WTC11 (cell line): Measurements from ENCODE around the gene ZMAT3. TPM values are rescaled to one million over a fixed set of nuclear protein-coding genes. Genes with fewer than 3 reads are reported as not detected.
A peak's percentile ranks its signal among the peaks of the same experiment; 100 is the strongest.
"Not testable (repeated sequence)": the region's sequence is repeated elsewhere in the genome, so short reads cannot be mapped to it uniquely, and the experiment has no call there.

Source experiments
- ATAC-seq: fragments of 200-7000 bp; cut with Tn5 transposase; 2 replicates; pipeline ENCODE4 v1.10.0; 2021; ENCODE audit warnings: mild to moderate bottlenecking, moderate library complexity
- CTCF ChIA-PET: fragments of 300-600 bp; sonication (Branson Sonifier 250); formaldehyde crosslinking; loops from one replicate; lab custom pipeline; 2021; ENCODE audit warnings: antibody characterized with exemption; lab: Charles Lee
- POLR2A ChIA-PET: fragments of 350-600 bp; sonication (Branson Sonifier 250); formaldehyde crosslinking; loops from one replicate; lab custom pipeline; 2021; ENCODE audit warnings: antibody characterized with exemption; lab: Charles Lee
- DNase-seq: peaks from one replicate; pipeline ENCODE4 v3.0.0; 2021; ENCODE audit warnings: low spot score
- H3K27ac Mint-ChIP-seq: 2 replicates; pipeline ENCODE4 v1.8.0; 2021; ENCODE audit warnings: mixed read lengths
- H3K27me3 Mint-ChIP-seq: 2 replicates; pipeline ENCODE4 v1.8.0; 2021; ENCODE audit warnings: low read depth, mild to moderate bottlenecking, moderate library complexity, mixed read lengths
- H3K36me3 Mint-ChIP-seq: 2 replicates; pipeline ENCODE4 v1.8.0; 2021; ENCODE audit warnings: mixed read lengths
- H3K4me1 Mint-ChIP-seq: 2 replicates; pipeline ENCODE4 v1.8.0; 2022; ENCODE audit warnings: mixed read lengths
- H3K4me3 Mint-ChIP-seq: 2 replicates; pipeline ENCODE4 v1.8.0; 2021; ENCODE audit warnings: mild to moderate bottlenecking, moderate library complexity, mixed read lengths
- H3K9me3 Mint-ChIP-seq: 2 replicates; pipeline ENCODE4 v1.8.0; 2021; ENCODE audit warnings: mixed read lengths
- FOXJ3 ChIP-seq: sonication (generic); formaldehyde crosslinking; IDR thresholded peaks from 2 replicates; pipeline ENCODE4 v1.9.0; 2021; ENCODE audit warnings: missing genetic modification reagents, mild to moderate bottlenecking, borderline replicate concordance
- GABPB1 ChIP-seq: sonication (generic); formaldehyde crosslinking; IDR thresholded peaks from 2 replicates; pipeline ENCODE4 v1.8.1; 2023; ENCODE audit warnings: mild to moderate bottlenecking, missing genetic modification reagents
- KAT7 ChIP-seq: sonication (generic); formaldehyde crosslinking; IDR thresholded peaks from 2 replicates; pipeline ENCODE4 v1.8.1; 2023; ENCODE audit warnings: missing genetic modification reagents, mild to moderate bottlenecking, borderline replicate concordance
- MXD4 ChIP-seq: fragments of 250-450 bp; sonication (Bioruptor Pico); IDR thresholded peaks from 2 replicates; pipeline ENCODE4 v1.8.0; 2021; ENCODE audit warnings: mild to moderate bottlenecking, moderate library complexity, borderline replicate concordance
- TCF7 ChIP-seq: sonication (generic); formaldehyde crosslinking; IDR thresholded peaks from 2 replicates; pipeline ENCODE4 v1.8.0; 2022; ENCODE audit warnings: mild to moderate bottlenecking, low read depth, missing genetic modification reagents, moderate library complexity
- ZNF219 ChIP-seq: sonication (generic); formaldehyde crosslinking; IDR thresholded peaks from 2 replicates; pipeline ENCODE4 v1.8.0; 2023; ENCODE audit warnings: missing genetic modification reagents, mild to moderate bottlenecking, borderline replicate concordance
- ZNF416 ChIP-seq: fragments of 250-450 bp; sonication (Bioruptor Pico); IDR thresholded peaks from 2 replicates; pipeline ENCODE4 v1.9.0; 2021; ENCODE audit warnings: mild to moderate bottlenecking, inconsistent platforms
- total RNA-seq: library from RNA; stranded (reverse); gene quantifications from 3 replicates; pipeline ENCODE4 v1.2.3, GENCODE V29; 2021
- TF ChIP-seq, protein P1 (sequence below): sonication (generic); formaldehyde crosslinking; IDR thresholded peaks from 2 replicates; pipeline ENCODE4 v1.8.1; 2023; ENCODE audit warnings: mild to moderate bottlenecking, missing genetic modification reagents, borderline replicate concordance
- TF ChIP-seq, protein P2 (sequence below): sonication (generic); formaldehyde crosslinking; IDR thresholded peaks from 2 replicates; pipeline ENCODE4 v1.8.1; 2022; ENCODE audit warnings: mild to moderate bottlenecking, missing genetic modification reagents, moderate library complexity, borderline replicate concordance
- TF ChIP-seq, protein P3 (sequence below): sonication (generic); formaldehyde crosslinking; IDR thresholded peaks from 2 replicates; pipeline ENCODE4 v1.8.1; 2022; ENCODE audit warnings: low read depth, missing genetic modification reagents, borderline replicate concordance
- TF ChIP-seq, protein P4 (sequence below): sonication (generic); formaldehyde crosslinking; IDR thresholded peaks from 2 replicates; pipeline ENCODE4 v1.8.1; 2023; ENCODE audit warnings: mild to moderate bottlenecking, moderate library complexity, missing genetic modification reagents
- TF ChIP-seq, protein P5 (sequence below): sonication (generic); formaldehyde crosslinking; IDR thresholded peaks from 2 replicates; pipeline ENCODE4 v1.8.1; 2022; ENCODE audit warnings: low read depth, mild to moderate bottlenecking, moderate library complexity, missing genetic modification reagents, borderline replicate concordance

ZMAT3 gene
- total RNA-seq, 1 experiment from 2014 or later: 24.1 TPM

DNA sequence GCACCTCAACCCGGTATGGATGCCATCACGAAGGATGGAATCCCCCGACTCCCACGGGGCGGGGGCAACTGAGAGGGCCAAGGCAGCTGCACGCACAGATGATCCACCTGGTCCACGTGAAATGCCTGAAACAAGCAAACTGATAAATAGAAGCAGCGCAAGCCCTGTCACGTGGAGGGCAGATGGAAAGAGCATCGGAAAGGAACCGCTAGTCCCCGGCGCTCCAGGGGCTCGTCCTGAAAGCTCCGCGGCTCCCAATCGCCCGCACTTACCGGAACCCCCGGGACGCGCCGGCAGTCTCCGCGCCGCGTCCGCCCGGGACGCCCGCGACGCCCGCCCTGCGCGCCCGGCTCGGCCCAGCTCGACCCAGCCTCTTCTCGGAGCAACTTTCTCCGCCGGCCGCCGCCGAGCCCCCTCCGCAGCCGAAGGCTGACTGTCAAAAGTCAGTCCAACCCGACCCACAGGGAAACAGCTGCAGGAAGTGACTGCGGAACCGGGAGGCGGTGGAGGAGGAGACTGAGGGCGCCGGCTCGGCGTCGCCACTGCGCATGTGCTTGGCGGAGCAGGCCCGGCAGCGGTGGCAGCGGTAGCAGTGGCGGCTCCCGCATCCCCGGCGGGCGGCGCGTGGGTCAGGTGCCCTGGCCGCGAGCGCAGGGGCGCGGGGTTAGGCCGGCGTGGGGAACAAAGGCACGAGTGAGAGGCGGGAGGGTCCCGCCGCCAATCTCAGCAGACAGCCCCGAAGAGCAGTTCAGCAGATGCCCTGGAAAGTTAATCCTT, at the start of gene ZMAT3 (continued):
- TF ChIP-seq, protein P1, sequence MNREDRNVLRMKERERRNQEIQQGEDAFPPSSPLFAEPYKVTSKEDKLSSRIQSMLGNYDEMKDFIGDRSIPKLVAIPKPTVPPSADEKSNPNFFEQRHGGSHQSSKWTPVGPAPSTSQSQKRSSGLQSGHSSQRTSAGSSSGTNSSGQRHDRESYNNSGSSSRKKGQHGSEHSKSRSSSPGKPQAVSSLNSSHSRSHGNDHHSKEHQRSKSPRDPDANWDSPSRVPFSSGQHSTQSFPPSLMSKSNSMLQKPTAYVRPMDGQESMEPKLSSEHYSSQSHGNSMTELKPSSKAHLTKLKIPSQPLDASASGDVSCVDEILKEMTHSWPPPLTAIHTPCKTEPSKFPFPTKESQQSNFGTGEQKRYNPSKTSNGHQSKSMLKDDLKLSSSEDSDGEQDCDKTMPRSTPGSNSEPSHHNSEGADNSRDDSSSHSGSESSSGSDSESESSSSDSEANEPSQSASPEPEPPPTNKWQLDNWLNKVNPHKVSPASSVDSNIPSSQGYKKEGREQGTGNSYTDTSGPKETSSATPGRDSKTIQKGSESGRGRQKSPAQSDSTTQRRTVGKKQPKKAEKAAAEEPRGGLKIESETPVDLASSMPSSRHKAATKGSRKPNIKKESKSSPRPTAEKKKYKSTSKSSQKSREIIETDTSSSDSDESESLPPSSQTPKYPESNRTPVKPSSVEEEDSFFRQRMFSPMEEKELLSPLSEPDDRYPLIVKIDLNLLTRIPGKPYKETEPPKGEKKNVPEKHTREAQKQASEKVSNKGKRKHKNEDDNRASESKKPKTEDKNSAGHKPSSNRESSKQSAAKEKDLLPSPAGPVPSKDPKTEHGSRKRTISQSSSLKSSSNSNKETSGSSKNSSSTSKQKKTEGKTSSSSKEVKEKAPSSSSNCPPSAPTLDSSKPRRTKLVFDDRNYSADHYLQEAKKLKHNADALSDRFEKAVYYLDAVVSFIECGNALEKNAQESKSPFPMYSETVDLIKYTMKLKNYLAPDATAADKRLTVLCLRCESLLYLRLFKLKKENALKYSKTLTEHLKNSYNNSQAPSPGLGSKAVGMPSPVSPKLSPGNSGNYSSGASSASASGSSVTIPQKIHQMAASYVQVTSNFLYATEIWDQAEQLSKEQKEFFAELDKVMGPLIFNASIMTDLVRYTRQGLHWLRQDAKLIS (CRISPR knock-in tag): no peak
- TF ChIP-seq, protein P2, sequence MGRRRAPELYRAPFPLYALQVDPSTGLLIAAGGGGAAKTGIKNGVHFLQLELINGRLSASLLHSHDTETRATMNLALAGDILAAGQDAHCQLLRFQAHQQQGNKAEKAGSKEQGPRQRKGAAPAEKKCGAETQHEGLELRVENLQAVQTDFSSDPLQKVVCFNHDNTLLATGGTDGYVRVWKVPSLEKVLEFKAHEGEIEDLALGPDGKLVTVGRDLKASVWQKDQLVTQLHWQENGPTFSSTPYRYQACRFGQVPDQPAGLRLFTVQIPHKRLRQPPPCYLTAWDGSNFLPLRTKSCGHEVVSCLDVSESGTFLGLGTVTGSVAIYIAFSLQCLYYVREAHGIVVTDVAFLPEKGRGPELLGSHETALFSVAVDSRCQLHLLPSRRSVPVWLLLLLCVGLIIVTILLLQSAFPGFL (CRISPR knock-in tag): no peak
- TF ChIP-seq KAT7 (CRISPR knock-in tag): no peak
- no peak for TF ChIP-seq ZNF416 (CRISPR knock-in tag)
- TF ChIP-seq FOXJ3: no peak
- TF ChIP-seq, protein P3, sequence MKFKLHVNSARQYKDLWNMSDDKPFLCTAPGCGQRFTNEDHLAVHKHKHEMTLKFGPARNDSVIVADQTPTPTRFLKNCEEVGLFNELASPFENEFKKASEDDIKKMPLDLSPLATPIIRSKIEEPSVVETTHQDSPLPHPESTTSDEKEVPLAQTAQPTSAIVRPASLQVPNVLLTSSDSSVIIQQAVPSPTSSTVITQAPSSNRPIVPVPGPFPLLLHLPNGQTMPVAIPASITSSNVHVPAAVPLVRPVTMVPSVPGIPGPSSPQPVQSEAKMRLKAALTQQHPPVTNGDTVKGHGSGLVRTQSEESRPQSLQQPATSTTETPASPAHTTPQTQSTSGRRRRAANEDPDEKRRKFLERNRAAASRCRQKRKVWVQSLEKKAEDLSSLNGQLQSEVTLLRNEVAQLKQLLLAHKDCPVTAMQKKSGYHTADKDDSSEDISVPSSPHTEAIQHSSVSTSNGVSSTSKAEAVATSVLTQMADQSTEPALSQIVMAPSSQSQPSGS: no peak
- TF ChIP-seq TCF7 (CRISPR knock-in tag): no peak
- TF ChIP-seq, protein P4, sequence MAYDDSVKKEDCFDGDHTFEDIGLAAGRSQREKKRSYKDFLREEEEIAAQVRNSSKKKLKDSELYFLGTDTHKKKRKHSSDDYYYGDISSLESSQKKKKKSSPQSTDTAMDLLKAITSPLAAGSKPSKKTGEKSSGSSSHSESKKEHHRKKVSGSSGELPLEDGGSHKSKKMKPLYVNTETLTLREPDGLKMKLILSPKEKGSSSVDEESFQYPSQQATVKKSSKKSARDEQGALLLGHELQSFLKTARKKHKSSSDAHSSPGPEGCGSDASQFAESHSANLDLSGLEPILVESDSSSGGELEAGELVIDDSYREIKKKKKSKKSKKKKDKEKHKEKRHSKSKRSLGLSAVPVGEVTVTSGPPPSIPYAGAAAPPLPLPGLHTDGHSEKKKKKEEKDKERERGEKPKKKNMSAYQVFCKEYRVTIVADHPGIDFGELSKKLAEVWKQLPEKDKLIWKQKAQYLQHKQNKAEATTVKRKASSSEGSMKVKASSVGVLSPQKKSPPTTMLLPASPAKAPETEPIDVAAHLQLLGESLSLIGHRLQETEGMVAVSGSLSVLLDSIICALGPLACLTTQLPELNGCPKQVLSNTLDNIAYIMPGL (CRISPR knock-in tag): peak; percentile 71; the same call in 1 of the 2 replicates
- peak; percentile 50; the same call in 1 of the 2 replicates for TF ChIP-seq GABPB1 (CRISPR knock-in tag)
- TF ChIP-seq, protein P5, sequence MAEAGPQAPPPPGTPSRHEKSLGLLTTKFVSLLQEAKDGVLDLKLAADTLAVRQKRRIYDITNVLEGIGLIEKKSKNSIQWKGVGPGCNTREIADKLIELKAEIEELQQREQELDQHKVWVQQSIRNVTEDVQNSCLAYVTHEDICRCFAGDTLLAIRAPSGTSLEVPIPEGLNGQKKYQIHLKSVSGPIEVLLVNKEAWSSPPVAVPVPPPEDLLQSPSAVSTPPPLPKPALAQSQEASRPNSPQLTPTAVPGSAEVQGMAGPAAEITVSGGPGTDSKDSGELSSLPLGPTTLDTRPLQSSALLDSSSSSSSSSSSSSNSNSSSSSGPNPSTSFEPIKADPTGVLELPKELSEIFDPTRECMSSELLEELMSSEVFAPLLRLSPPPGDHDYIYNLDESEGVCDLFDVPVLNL (CRISPR knock-in tag): no peak
- no peak for TF ChIP-seq ZNF219 (CRISPR knock-in tag)

DNA sequence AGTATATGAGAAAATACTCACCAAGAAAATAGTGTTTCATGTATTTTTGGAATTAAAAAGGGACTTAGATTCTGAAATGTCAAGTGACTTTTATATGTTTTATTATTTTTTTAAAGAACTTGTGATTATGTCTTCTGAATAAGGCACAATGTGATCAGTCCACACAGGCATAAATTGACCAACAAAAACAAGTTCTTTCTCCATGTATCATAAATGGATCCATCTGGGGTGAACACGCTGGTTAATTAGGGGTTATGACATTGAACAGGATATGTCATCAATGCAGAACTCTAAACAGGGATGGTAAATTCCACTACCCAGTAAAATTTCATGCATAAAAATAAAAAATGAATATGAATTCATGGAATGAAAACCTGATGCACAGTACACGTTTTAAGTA, 45.2 kb upstream of the ZMAT3 start:
- Mint-ChIP-seq H3K4me3 (no peak overlapping the region), H3K36me3 (peaks cover 13% of the 10 kb centered on the region), H3K9me3 (peaks cover 21% of the 10 kb centered on the region), H3K27me3 (no peaks in the 10 kb centered on the region), H3K27ac (no peak overlapping the region), H3K4me1 (no peaks in the 10 kb centered on the region)
- ChIA-PET POLR2A (no interaction called here), CTCF (no interaction called here)
- TF ChIP-seq MXD4 (CRISPR knock-in tag): no peak
- no peak for DNase-seq
- no peak for ATAC-seq

DNA sequence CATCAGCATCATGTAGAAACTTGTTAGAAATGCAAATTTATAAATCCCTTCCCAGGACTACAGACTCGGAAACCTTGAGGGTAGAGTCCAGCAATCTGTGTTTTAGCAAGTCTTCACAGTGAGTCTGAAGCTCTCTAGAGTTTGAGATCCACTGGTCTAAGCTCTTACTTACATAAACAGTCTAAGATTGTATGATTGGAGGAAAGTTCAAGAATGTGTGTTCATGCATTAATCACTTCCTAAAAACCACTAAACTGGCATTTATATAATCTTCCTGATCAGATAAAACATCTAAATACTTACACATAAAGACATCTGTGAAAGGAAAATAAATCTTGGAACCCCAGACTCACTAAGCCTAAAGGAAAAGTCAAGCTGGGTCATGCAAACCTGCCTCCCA, 43.8 kb upstream of the ZMAT3 start:
- DNase-seq, ATAC-seq, POLR2A ChIA-PET, H3K4me1 Mint-ChIP-seq, H3K27me3 Mint-ChIP-seq, H3K27ac Mint-ChIP-seq, CTCF ChIA-PET, H3K4me3 Mint-ChIP-seq: not testable (repeated sequence)
- peaks cover 28% of the 10 kb centered on the region for H3K9me3 Mint-ChIP-seq
- peaks cover 13% of the 10 kb centered on the region for H3K36me3 Mint-ChIP-seq
